GM20431 (cell line): ENCODE data around the gene TMC3.

Source experiments
- in situ Hi-C: fragments of 300-500 bp; cut with MseI, MboI; formaldehyde crosslinking; loops from one replicate; pipeline ENCODE4 v1.15.0; 2020; ENCODE audit warnings: low sequenced_read_pairs; ENCODE audit not compliant: unreplicated experiment

Gene TMC3

GRCh38 chr15:81303244-81304225, 70.5 kb downstream of the TMC3 start:
- in situ Hi-C loops = no loop called here

DNA sequence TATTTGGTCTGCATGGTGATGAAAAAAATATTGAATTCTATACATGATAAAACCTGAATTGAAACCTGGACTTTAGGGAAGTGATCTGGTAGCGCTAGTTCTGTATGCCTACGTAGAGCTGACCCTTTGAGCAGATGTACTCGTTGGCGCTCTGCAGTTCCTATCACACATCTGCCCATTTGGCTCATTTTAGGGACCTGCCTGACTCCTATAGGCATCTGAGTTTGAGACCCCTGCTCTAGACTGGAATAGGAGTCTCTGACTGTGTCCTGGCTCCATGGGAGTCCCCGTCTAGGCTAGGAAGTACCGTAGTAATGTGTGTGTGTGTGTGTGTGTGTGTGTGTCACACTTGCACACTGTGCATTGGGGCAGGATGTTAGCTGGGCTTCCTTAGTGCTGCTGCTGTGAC, 71.3 kb downstream of the TMC3 start:
- in situ Hi-C loops = no loop called here

DNA sequence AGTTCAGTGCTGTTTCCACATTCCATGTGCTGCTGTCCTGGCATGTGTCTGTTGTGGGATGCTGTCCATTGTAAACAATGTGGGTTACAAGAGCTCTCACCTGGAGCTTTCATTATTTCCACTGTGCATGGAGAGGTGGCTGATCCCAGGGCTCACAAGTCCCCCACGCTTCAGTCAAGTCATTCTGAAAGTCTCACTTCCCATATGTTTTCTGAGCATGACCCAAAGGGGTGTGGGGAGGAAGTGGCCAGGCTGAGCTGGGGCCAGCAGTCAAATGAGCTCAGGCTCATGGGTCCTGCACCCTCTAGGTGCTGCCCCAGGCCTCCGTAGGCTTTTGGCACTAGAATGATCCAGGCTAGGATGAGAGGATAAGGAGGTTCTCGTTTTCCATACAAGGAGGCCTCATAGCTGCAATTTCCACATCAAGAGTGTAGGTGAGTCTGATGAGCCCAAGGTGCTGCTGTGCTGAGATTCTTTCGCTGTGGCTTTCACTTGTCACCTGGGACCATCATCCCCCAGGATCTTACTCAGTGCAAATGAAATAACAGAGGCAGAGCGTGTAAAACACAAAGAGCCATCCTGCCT, 72.1 kb downstream of the TMC3 start:
- in situ Hi-C loops = no loop called here

DNA sequence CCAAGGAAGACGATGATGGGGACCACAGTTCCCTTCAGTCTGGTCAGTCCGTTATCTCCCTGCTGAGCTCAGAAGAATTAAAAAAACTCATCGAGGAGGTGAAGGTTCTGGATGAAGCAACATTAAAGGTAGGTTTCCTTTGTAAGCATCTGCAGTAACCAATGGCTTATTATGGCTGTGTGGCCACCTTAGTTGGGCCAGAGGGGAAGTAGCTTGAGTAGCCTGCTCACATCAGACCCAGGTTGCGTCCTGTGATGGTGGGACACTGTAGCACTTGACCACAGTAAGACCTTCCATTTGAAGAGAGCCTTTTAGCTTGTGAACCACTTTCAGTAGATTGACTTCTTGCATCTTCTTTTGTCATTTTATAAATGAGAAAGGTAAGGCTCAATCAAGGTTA, 72.6 kb downstream of the TMC3 start:
- in situ Hi-C loops = no loop called here

GRCh38 chr15:81299630-81300273, 74.3 kb downstream of the TMC3 start:
- in situ Hi-C loops = no loop called here

DNA sequence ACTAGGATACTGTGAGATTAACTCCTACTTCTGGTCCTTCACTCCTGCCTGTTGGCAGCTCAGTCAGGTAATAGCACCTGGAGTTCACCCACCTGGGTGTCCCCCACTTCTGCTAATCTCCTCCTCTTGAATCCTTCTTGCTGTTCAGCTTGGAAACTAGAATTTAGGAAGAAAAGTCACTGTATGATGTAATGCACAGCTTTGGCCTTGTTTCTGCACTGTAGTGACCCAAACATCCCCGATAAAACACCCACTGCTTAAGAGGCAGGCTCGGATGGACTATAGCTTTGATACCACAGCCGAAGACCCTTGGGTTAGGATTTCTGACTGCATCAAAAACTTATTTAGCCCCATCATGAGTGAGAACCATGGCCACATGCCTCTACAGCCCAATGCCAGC, 74.9 kb downstream of the TMC3 start:
- in situ Hi-C loops = no loop called here

GRCh38 chr15:81298611-81299010, 75.4 kb downstream of the TMC3 start:
- in situ Hi-C loops = no loop called here

- in situ Hi-C loops = no loop called here
These were observed 76.1 kb downstream of the TMC3 start for GRCh38 chr15:81297603-81298575.

DNA sequence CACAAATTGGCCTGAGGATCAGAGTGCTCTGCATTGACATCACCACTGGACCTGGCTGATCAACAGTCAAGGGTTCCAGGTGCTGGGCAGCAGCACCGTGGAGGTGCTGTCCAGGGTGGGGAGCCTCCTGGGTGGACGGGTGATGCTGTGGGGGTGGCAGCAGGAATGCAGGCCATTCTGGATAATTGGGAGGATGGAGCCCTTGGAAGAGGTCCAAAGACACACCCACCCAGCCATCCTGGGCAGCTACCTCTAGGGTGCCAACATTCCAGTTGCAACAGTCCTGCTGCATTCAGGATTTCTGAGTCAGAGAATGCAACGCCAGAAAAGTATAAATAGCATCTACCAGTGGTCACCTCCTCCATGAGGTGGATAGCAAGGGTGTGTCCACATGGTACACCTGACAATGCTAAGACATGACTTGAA, 76.9 kb downstream of the TMC3 start:
- in situ Hi-C loops = no loop called here

GRCh38 chr15:81296673-81297072, 77.3 kb downstream of the TMC3 start:
- in situ Hi-C loops = no loop called here

- in situ Hi-C loops = no loop called here
These were observed 77.8 kb downstream of the TMC3 start for GRCh38 chr15:81296186-81296585.

DNA sequence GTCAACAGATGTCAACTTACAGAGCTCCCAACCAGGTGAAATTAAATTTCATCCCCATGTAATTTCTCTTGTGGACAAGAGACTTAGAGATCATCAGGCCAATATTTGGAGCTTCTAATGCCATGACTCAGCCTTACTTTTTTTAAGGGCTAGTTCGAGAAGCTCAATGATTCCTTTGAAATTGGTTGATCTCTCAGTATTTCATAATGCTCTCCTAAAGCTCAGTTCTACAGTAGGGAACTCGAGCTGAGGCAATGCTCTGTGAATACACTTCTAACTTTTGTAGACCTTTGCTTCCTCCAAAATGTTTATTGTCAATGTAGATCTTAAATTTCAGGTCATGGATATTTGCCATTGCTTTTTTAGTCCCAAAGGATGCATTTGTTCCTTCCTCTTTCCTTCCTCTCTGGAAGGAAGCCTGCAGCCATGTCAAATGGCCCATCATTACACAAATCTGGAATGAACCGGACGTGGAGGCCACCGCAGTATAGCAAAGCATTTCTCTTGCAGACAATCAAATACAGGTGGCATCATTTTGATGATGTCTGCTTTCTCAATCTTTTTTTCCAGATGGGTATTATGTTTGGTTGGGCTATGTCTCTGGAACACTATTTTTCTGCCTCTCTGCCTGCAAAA, 78.4 kb downstream of the TMC3 start:
- in situ Hi-C loops = no loop called here

DNA sequence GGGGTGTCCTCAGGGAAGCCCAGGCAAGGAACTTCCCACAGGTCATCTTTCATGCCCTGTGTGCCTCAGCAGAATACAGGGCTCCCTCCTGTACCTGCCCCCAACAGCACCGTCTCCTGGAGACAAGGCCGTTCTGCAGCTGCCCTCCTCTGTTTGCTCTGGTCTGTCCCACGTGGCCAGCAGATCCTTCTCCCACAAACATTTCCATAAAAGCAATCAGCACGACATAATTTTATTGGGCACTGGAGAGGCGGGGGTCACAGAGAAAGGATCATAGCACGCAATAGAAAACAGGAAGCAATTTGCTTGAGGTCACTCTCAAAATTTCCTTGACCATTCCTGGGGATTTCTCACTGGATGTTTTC, 79.5 kb downstream of the TMC3 start:
- in situ Hi-C loops = no loop called here

- in situ Hi-C loops = no loop called here
These were observed 80.1 kb downstream of the TMC3 start for GRCh38 chr15:81293728-81294515.

DNA sequence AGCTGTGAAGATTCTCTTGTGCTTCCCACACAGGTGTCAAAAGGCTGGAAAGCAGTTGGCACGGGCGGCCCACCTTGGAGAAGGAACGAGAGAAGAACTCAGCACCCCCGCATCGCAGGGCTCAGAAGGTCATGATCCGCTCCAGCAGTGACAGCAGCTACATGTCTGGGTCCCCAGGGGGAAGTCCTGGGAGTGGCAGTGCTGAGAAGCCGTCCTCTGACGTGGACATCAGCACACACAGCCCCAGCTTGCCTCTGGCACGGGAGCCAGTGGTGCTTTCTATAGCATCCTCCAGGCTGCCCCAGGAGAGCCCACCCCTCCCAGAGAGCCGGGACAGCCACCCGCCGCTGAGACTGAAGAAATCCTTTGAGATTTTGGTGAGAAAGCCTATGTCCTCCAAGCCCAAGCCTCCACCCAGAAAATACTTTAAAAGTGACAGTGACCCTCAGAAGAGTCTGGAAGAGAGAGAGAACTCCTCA, 81.5 kb downstream of the TMC3 start:
- in situ Hi-C loops = no loop called here

DNA sequence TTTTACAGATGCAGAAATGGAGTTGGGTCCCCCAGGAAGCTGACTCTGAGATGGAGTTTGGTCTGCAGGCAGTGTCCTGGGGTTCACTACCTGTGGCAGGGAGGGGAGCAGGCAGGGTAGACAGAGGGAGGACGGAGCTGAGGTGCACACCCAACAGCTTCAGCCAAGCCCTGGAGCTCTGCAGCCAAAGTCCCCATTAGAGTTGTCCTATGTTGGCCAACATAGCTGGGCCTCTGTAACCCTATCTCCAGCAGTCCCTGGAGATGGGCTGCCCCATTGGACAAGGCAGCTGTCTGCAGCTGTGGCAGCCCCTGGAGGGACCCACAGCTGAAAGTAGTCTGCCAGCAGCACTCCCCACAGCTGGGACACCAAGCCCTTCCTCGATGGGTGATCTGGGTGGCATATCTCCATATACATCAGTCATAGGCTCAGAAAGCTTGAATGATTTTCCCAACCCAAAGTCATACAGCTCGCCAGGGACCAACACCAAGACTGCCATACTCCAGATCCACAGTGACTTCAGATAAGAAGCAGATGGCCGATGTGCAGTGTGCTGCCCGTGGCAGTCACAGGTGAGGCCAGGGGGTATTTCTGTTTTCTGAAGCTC, 82.0 kb downstream of the TMC3 start:
- in situ Hi-C loops = no loop called here

GRCh38 chr15:81289910-81290309, 84.1 kb downstream of the TMC3 start:
- in situ Hi-C loops = no loop called here

GRCh38 chr15:81288616-81289015, 85.4 kb downstream of the TMC3 start:
- in situ Hi-C loops = no loop called here
